Thyroid gland (tissue), 4 donors: ENCODE measurements around the gene CCSER1.

ENCODE experiments used
- CTCF ChIP-seq, 6 experiments: fragments of 200-600 bp in 3 of 6; fragments of 450-650 bp in 3 of 6; sonication (generic) in 3 of 6; IDR thresholded peaks; one replicate each; pipeline ENCODE4 v1.5.1; 2016 to 2019; ENCODE audit warnings: antibody characterized with exemption in 6 of 6, mild to moderate bottlenecking in 2 of 6, inconsistent platforms in 1 of 6, moderate library complexity in 1 of 6
- POLR2A ChIP-seq, 2 donors: fragments of 450-650 bp; IDR thresholded peaks; one replicate each; pipeline ENCODE4 v1.6.1; 2017; ENCODE audit warnings: antibody characterized with exemption in 2 of 2, mild to moderate bottlenecking in 2 of 2, moderate library complexity in 1 of 2

- TF ChIP-seq CTCF (IDR thresholded peaks at IDR 0.05) = no peak
- TF ChIP-seq POLR2A (IDR thresholded peaks at IDR 0.05) = no peak
Observed at GRCh38 chr4:91630764-91631163, 1503.6 kb downstream of the CCSER1 start.
